ENCODE measurements around the gene AFG1L.

DNA sequence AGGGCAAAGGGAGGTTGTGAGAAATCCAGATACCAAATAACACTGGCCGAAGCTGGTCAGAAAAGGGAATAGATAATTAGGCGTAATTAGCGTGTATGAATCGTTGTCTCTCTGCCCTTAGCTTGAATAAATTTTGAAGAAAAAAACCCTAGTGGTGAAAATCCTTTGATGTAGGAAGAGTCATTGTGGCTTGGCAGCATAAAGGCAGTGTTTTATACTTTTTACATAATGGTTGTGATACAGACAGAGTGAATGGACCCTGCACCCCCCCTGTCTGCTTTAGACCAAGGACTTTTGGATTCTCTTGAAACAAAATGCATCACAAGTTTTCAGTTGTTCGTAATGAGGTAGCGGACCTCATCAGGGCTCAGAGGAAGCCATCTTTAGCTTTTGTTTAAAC lies 126.5 kb downstream of the AFG1L start:
- TF ChIP-seq YY1 (IDR thresholded peaks at IDR 0.05; ENCODE audit: insufficient read depth, insufficient read length) (no peak), ZNF274 (IDR thresholded peaks at IDR 0.05; ENCODE audit: low read depth, low read length) (no peak)
